ENCODE data around the gene TSPAN18.
"Not testable (repeated sequence)": the region's sequence is repeated elsewhere in the genome, so short reads cannot be mapped to it uniquely, and the experiment has no call there.

The TSPAN18 gene

DNA sequence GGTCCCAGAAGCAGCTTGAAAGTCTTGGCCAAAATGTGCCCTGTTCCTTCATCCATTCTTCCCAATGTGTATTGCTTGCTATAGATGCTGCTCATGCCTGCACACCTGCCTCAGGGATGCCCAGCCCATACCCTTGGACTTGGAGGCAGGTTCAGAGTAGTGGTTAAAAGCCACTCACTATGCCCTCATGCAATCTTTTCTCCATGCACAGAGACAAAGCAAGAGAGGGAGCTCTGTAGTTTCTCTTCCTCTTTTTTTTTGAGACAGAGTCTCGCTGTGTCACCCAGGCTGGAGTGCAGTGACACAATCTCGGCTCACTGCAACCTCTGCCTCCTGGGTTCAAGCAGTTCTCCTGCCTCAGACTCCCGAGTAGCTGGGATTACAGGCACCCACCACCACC is 144.9 kb downstream of the TSPAN18 start:
- DNase-seq, result not testable (repeated sequence)

DNA sequence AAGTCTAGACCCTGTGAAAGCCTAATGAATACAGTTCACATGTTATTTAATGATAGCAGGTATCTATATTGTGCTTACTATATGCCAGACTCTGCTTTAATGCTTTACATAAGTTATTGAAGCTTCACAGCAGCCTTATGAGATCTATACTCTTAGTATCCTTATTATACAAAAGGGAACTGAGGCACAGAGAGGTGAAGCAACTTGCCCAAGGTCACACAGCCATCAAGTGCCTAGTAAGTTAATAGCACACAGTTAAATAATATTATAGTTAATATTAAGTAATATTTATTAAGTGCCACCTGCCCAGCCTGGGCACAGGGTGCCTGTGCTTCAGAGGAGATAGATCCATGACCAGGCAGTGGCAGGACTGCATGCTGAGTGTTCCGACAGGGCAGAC is 145.8 kb downstream of the TSPAN18 start:
- DNase-seq, result no peak

DNA sequence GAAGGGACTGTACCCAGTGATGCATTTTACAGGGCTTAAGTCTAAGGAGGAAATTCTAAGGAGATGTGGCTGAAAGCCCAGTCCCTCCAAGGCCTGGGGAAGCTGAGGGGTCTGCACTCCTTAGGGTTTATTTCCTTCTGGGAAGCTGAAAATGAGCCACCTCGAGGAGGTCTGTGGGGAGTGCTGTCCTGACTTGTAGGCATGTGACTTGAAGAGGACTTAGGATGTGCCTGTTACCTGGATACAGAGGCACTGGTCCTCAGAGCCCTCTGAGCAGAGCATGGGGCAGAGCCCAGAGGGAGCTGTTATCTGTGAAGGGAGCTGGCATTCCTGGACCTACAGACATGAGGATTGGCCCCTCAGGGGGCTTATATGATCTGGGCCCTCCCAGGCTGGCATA is 146.8 kb downstream of the TSPAN18 start:
- peak in 1 of 3 experiments; percentile 39 for DNase-seq

DNA sequence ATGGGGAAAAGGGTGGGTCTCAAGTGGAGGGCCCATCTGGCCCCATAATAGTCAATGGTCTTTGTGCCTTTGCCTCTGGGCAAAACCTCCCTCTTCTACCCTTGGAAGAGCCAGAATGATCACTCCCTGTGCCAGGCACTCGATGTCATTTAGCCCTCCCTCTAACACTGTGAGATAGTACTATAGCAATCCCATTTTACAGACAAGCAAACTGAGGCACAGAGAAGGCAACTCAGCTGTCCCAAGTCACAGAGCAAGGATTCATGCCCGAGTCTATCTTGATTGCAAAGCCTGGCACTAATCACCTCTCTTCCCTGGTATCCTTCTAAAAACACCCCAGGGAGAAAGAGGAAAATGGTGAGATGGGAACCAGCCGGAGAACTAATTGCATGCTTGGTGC is 147.5 kb downstream of the TSPAN18 start:
- no peak for DNase-seq

DNA sequence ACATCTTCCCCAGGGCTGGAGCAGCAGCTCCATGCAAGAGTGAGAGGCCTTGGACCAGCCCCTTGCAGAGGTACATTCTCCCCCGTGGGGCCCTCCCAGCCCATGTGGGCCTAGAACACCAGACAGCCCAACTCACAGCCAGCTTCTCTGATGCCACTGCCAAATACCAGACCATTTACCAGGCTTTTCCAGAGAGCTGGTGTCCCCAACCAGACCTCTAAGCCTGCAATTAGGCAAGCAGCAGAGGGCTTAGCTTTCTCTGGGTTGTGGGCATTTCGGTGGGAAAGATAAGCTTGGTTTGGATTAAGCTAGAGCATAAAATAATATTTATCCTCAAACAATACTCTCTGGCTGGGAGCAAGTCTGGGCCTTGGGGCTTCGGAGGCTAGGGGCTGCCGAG is 148.3 kb downstream of the TSPAN18 start:
- DNase-seq, result no peak

DNA sequence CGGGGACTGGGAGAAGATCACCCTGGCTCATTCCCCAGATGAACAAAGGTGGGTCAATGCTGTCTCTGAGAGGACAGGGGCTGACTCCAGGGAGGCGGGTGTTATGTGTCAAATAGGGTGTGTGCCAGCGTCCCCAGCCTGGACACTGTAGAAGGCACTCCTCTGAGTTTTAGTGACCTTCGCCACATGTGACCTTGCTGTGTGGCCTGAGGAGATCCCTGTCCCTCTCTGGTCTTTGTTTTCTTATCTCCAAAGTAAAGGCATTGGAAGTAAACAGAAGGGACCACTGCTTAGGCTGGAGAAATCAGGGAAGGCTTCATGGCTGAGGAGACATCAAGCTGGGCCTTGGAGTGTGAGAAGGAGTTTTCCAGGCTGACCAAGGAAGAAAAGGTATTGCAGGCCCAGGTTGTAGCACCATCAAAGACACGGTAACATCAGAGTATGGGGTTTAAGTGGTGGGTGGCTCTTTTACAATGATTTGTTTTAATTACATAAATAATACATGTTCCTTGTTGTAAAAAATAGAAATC is 149.5 kb downstream of the TSPAN18 start:
- no peak for DNase-seq

DNA sequence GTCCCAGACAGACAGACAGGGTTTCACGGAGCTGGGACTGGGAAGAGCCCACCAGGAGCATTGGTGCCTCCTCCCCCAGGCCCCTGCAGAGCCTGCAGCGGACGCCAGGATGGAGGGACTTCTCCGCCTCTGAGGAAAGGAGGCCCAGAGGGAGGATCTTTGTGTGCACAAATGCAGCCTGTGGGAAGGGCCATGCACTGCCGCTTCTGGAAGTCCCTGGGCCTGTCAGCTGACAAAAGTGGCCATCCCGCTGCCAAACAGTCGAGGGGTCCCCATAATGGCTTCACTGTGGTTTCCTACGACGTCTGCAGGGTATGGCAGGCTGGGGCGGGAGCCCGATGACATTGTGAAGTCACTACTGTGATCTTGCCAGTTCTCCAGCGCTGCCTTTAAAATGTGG is 150.1 kb downstream of the TSPAN18 start:
- DNase-seq, result no peak

DNA sequence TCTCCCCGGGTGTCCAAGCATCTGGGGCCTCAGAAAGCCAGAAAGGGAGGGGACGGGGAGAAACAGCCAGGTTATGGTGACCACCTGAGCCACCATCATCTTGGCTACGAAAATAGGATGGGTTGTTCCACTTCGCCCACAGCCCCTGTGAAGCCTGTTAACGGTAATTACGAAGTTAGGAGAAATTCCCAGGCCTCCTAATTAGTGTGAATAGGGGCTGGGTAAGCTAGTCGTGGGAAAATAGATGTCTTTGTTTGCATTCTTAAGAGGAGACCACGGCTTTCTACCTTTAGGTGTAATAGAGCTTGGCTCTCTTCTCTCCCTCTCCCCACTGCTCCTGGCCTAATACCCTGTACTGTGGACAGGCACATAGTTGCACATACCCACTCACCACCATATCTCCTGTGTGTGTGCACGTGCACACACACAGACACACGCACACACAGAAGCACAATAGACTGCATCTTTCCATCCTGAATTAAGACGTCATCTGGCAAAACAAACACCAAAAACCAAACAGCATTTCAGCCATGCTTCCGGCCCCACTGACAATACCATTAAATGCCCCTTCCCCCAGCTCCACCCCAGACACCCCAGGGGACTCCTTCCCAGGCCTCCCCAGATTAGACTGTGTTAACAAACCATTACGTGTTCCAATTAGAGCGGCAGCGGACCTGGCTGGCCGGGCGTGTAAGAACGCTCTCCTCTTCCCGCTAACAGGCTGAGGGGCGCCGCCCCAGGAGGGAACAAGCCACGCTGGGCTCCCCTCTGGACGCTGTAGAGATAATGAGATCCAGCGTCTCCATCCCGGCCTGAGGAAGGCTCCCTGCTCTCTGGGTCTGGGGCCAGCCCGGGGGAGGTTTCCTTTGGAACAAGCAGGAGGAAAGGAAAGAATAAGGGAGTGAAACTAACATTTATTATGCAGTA is 151.1 kb downstream of the TSPAN18 start:
- DNase-seq, result peak in 2 of 3 experiments; percentile 67 to 81

DNA sequence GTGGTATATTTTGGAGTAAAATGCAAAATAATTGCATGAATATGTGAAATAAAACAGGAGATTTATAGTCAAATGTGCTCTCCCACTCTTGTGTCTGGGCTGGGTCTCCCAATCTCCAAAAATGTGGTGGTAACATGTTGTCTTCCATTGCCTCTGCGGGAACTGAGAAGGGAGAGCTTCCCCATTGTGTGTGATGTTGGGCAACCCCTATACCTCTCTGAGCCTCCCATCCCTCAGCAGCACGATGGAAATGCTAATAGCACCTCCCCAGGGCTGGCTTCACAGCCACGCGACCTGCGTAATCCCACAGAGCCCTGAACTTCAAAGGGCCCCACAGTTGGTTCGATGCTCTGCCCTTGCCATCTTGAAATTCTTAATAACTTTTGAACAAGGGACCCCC is 151.9 kb downstream of the TSPAN18 start:
- DNase-seq, result no peak

DNA sequence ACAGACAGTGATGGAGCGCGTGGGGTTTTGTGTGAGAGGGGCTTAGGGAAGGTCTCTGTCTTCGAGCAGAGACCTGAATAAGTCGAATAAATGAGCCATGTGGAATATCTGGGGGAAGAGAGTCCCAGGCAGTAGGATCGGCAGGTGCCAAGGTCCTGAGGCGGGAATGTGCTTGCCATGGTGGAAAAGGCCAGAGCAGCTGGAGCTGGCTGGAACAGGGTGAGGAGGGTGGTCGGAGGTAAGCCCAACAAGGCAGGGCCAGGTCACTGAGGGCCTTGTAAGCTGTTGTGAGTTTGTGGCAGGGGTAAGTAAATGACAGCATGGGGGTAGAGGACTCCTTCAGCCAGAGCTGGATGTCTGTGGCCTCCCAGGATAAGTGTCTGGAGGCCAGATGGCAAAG is 152.7 kb downstream of the TSPAN18 start:
- DNase-seq, result no peak

DNA sequence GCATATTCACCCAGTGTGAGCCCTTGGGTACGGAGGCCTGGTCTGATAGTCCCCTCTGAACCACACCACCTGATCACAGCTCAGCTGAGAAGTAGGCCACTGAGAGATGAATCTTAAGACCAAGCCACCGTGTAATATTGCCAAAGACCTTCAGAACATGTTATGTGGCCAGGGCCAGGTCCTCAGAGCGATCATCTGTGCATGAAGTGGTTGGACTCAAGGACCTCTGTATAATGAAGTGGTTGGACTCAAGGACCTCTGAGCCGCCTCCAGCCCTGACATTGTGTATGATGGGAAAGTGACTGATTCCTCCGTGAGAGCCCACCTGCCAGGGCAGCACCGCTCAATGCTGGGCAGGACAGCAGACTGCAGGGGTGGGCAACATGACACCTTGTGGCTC is 153.7 kb downstream of the TSPAN18 start:
- peak in 2 of 3 experiments; percentile 14 to 65 for DNase-seq

DNA sequence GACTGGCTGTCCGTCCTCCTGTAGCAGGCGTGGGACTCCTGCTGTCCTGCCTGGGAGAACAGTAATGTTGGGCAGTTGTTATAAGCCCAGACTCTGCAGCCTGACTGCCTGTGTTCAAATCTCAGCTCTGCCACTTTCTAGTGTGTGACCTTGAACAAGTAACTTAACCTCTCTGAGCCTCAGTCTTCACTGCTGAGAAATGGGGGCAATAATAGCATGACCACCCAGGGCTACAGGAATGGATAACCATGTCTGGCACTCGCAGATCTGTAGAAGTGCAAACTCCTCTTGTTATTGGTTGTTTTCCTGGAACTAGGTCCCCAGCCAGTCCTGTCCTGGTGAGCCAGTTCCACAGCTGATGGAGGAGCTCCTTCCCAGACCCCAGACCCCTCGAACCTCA is 154.2 kb downstream of the TSPAN18 start:
- no peak for DNase-seq

DNA sequence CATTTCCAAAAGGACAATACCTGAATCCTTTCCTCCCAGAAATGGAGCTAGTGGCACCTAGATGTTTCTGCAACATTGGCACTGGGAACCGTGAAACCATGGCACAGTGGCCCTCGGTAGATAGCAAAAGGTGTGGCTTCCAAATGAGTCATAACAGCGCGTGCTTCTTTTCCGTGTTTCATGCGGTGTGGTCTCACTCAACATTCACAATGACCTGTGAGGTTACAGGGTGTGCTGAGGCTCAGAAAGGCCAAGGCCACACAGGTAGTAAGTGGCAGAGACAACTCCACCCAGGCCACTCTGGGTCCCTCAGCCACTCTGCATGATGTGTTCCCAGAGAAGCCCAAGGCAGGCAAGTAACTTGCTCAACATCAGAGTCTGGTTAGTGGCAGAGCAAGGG is 156.5 kb downstream of the TSPAN18 start:
- DNase-seq, result no peak

DNA sequence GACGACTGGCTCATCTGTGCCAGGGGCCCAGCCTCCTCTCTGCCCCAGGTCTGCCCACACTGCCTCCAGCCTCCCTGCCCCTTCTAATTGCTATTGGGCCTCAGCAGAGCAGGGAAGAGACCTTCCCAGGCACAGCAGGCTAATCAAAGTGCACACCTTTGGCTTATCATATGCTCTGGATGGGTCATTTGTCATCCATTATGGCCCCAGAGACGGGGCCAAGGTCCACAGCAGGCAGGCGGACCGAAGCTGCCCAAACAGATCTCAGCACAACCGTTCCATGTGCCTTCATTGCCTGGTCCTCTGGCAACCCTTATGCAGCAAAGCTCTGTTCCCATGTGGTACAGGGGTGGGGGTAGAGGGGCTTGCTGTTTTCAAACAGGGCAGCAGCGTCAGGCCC is 157.3 kb downstream of the TSPAN18 start:
- DNase-seq, result no peak

DNA sequence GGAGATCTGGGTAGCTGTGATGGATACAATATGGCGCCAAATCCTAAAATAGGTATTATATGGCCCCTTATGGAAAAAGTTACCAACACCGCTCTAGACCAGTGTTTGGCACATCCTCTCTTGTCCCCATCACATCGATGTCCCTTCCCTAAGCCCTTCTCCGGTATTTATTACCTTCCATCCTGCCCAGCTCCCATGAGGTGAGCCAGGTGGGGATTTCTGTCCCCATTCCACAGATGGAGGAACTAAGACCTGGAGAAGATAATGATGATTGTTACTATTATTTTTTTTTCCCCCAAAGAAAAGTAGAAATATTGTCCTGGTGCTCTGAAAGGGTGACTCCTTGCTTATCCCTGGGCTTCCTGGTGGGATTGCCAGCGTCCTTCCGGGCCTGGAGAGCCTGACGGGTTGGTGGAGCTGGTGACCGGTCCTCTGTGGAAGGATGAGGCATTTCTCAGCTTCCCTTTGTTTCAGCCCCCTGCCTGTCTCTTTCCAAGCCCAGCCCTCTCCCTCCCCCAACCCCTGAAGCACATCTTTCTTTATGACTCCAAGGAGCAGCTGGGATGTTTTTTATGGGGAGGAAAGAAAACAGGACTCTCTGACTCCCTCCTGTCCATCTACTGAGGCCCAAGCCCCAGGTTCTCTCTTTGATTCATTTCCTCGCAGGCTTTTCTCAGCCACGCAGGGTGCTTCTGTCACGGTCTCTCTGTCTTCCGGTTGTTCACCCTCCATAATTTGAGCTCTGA is 158.5 kb downstream of the TSPAN18 start:
- no peak for DNase-seq

DNA sequence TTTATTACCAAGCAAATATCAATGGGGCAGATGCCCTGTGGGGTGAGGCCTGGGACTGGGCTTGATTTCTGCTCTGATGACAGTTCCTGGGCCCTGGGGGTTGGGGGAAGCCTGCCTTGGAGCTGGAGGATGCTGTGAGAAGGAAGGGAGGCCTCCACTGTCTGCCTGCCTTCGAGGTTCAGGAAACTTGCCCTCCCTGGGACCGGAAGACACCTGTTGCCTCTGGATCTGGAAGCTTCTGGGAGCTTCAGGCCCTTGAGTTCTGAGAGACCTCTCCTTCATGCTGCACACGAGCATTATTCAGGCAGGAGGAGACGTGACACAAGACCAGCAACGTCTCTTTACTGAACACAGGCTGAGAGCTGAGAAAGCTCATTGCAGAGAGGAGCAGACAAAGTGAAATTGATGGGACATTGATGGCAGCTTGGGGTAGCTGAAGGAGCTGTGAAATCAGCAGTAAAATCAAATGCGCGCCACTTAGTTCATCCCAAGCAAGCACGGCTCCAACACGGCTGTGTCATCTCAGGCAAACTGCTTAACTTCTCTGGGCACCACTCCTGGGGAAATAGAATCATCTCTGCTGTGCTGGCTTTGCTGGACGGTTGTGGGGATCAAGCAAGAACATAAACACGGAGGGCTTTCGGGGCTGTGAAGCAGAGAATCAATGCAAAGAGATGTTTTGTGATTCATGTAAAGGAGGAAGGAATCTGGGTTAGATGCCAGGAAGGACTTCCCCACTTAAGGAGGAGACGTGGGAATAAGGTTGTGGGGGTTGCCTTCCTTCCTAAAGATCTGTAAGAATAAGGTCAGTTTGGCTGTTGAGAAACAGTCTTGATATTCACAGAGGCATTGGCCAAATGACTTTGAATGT is 159.4 kb downstream of the TSPAN18 start:
- DNase-seq, result no peak

DNA sequence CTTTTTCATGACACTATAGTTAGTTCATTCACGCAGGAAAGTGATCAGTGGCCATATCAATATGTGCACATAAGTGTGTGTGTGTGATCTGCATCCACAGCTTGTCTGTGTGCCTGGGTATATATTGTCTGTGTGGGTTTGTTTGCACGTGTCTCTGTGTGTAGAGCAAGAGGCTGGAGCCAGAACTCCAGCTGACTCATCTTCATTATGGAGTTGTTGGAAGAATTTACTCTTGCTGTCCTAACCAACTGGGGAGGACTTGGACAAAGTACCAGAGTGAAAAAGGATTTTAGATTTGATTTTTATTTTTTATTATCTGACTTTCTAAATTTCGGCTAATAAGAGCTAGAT is 160.0 kb downstream of the TSPAN18 start:
- no peak for DNase-seq

DNA sequence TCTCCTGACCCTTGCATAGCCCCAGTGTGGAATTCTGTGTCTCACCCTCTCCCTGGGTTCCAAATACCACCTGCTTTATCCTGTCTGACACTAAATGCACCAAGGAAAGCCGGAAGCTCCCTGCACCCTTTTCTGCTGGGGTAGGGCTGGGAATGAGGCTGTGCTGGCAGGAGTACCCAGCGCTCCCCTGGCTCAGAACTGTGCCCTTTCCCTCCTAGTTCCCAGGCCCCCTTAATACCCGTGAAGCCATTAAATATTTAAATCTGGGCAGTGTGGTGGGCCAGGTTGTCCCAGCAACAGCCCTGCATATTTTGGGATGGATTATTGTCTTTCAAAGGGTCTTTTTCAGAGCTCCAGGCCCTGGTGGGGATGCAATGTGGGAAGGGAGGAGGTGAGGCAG is 160.9 kb downstream of the TSPAN18 start:
- DNase-seq, result no peak

DNA sequence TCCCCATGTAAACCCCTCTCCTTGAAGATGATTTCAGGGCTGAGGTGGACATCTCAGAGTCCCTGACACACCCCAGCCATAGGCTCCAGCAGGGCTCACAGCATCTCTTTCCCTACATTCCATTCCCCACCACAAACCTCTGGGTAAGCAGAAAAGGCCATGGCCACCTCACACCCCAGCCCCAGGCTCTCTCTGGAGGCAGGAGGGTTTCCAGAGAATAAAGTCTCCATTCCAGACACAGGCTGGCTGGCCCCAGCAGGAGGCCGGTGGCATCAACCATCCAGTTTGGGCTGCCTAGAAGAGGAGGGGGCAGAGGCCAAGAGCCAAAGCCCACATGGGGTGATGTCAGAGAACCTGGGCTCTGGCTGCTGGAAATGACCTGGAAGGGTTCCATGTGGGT is 162.5 kb downstream of the TSPAN18 start:
- DNase-seq, result no peak

DNA sequence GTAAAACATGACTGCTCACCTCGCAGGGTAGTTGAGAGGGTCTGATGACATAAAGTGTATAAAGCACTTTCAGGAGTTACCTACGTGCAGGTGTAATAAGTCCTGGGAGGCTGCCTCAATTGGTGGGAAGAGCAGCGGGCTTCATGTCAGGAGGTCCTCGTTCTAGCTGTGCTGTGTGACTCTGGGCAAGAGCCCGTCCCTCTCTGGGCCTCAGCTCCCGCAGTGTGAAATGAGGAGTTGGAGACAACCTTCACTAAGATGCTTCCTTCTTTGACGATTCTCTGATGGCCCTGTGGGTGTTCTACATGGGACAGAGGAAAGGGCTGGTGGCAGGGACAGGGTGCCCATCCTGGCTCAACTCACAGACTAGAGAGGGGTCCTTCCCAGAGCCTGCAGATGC is 166.1 kb downstream of the TSPAN18 start:
- DNase-seq, result no peak

DNA sequence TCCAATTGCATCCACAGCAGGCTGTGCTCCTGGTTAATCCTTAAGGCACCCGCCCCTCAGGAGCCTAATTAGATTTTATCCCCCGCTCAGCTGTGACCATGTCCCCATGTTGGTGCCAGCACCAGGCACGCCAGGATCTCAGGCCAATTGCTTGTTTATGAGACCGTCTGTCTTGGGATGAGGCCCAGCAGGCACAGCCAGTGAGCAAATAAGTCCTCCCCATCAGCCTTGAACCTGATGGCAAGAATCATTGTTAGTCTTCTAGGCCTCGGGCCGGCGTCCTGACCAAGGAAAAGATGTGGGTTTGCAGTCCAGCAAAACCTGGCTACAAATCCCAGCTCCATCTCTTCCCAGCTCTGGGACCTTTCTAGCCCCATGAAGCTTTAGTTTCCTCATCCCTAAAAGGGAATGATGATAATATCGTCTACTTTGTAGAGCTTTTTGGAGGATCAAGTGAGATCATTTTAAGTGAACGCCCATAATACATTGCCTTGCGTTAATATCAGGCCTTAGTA is 166.6 kb downstream of the TSPAN18 start:
- DNase-seq, result peak in 1 of 3 experiments; percentile 9

DNA sequence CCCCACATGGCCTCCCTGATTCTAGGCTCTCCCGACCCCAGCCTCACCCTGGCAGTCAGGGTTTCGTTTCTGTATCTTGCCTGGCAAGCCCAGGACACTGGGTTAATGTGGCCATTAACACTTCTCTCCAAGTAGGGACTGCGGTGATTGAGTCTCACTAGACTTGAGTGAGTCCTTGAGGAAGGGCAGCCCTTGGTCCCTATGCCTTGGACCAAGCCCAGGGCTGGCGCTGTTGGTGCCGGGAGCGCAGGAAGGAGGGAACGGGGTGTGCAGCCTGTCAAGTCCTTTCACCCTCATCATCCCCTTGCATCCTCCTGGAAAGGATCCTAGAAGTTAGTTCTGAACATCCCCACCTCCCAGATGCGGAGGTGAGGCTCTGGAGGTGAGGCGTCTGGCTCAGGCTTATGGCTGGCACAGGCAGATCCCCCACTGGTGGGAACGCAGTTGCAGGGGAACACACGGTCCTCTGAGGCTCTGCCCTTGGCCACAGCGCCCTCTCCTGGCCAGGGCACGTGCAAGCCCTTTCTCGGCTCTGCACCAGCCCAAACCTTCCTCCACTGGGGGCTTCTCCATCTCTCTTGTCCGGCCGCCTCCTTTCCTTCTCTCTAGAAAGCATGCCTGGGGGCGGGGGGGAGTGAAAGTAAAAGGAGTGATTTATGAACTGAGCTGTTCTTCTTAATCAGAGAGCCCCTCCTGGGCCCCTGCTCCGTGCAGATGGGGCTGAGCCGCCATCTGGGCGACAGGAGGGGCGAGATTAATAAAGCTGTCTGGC is 167.3 kb downstream of the TSPAN18 start:
- peak in 2 of 3 experiments; percentile 49 to 75 for DNase-seq
